Germinal center (tissue), 1 donor: ENCODE data around the gene ZNF219.
A peak's percentile ranks its signal among the peaks of the same experiment; 100 is the strongest.

ENCODE experiments used
- DNase-seq: peaks from one replicate; pipeline ENCODE4 v3.0.0; 2012; ENCODE audit warnings: mixed read lengths, low spot score

Gene ZNF219

DNA sequence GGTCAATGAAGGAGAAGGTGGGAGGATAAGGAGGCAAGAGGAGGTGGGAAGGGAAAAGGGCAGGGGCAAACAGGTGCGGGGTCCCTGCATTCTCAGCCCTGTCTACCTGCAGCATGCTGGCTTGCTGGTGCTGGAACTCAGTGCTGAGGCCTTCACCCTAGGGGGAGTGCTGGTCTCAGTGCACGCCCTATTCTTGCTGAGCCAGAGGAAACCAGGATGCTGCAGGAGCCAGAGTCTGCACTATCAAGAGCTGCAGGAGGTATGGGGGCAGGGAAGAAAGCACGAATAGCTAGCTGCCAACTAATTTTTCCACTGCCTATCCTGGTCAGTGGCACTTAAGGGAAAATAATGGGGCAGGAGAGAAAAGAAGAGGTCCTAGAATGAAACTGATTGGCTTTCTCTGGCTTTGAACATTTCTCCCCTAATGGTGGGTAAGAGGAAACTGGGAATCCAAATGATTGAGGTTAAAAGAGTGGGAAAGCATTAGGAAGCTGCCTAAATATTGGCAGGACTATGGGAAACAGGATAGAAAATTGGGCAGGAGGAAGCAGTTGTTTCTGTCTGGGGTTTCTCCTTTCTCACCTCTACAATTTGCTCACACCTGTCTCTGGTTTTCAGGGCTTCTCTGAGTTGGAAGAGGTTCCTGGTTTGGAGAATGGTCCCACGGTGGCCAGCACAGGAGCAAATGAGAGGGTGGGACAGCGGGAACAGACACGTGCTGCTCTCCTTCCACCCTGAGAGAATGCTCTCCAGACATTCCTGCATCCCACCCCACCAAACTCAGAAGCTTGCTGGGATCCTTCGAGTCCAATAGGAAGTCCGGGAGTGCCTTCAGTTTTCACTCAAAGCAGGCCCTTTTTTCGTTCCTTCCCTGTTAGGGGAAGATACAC is 4.3 kb upstream of the ZNF219 start:
- DNase-seq = peak; percentile 2

- DNase-seq = no peak
Measured at GRCh38 chr14:21101802-21102413, 3.5 kb upstream of the ZNF219 start.

- no peak for DNase-seq
Measured at GRCh38 chr14:21100931-21101330, 2.5 kb upstream of the ZNF219 start, which contains the start of gene TMEM253. TMEM253 (plus strand) TSS chr14:21101066; CDS start chr14:21101344, 278 bp downstream.

GRCh38 chr14:21099596-21099985 is 1.1 kb upstream of the ZNF219 start:
- no peak for DNase-seq

GRCh38 chr14:21098892-21099595 is 589 bp upstream of the ZNF219 start:
- no peak for DNase-seq

GRCh38 chr14:21097636-21098075 is 799 bp downstream of the ZNF219 start:
- no peak for DNase-seq

DNA sequence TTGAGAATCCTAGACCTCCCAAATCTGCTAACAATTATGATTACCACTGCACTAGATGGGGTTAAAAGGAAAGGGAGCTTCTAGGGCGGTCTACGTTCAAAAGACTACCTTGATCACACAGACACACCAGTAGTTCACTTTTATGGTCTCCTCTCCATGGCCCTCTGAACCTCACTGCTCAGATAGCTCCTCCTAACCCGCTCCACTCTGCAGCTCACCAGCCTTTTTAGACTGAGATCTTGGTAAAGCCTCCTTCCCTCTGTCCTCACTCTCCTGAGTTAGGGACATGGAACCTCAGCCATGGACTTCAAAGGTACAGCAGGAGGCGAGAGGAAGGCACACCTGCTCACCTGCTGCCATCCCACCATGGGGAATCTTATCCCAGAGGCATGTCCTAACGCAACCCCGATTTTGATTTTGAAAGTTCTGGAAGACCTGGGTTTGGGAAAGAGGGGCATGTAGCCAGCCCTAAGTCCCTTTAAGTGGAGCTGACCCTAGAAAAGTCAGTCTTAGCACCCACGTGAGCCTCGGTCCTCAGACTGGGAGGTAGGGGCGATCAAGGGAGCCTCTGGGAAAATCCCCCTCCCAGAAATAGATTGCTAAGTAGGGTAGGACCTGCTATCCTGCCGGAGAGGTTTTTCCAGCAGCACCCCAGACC is 1.3 kb downstream of the ZNF219 start:
- DNase-seq = no peak

DNA sequence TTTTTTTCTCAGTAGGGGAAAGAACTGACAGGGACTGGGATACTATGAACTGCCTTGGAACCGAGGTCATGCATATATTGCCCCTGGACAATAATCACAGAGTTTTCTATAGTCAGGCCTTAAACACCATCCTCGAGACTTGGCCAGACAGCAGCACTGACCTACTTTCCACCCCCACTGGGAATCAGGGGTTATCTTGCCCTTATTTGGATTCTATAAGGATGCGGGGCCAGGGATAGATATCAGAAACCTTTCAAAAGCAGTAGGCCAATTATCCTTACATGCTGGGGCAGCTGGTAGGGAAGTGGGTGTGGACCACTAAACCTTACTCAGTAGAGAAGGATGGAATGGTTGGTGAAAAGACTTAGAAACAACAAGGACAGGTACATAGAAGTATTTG is 2.0 kb downstream of the ZNF219 start:
- DNase-seq = no peak

DNA sequence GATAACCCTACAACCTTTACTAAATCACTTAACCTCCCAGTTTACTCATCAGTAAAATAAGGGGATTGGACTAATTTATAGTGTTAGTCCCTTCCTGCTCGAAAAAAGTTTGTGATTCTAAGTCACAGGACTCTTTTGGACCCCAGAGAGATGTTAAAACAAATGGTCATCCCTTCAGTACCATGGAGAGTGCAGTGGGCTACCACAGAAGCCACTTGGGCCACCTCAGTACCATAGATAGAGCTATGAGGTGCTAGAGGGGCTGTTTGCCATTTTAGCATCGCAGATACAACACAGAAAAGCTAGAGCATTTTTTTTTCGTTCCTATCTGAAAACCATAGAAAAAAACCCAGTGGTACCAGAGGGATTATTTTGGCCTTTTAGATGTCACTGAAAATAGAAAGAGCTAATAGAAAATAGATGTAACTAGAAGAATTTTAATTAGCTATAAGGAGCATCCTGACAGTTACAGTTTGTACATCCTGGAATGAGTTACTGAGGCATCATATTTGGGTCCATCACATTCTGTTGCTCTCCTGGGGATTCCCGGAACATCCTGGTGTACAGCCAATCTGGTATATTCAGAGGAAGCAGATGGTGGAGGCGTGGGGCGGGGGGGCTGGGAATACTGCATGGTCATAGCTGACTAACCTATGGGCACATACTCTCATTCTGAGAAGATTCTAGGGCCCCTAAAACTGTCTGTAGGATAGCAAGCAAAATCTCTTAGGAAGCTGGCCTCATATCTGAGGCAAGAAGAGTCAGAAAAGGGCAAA is 2.8 kb downstream of the ZNF219 start:
- DNase-seq = no peak

DNA sequence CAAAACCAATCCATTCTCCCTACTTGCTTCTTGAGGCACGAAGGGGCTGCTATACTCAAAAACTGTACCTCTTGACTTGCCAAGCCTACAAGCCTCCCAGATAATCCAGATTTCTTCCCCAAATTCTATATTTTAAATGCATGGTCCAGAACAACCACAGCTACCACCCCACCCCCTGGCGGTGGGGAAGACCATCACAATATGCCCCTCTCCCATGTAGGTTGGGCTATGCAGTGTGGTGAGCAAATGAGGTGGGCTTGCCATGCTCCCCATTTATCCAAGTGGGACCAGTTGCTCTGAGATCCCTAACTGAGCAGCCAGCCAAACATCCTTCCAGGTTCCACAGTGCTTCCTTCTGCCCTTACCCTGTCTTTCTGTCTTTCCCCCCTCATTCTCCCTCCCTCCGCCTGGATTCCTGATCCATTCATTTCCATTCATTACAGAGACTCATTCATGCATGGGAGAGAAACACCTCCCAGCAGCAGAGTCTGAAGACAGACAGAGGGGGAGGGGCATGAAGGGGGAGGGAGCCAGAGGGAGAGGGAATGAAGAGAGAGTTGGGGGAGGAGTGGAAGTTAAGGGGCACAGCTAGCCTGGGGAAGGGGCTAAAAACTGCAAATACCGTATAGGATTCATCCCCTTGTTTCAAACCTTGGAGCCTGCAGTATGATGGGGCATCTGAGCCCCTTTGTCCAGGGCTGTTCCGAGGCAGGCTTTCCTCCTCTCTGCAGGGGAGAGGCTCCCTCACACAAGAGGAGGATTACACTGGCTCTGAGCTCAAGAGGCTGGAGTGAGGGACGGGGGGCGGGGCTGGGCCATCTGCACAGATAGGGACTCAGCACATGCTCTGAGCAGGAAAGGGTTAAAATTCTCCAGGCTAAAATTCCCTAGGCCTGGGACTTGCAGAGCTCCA is 4.4 kb downstream of the ZNF219 start:
- no peak for DNase-seq

- DNase-seq = no peak
Measured at GRCh38 chr14:21093018-21093417, 5.4 kb downstream of the ZNF219 start.

DNA sequence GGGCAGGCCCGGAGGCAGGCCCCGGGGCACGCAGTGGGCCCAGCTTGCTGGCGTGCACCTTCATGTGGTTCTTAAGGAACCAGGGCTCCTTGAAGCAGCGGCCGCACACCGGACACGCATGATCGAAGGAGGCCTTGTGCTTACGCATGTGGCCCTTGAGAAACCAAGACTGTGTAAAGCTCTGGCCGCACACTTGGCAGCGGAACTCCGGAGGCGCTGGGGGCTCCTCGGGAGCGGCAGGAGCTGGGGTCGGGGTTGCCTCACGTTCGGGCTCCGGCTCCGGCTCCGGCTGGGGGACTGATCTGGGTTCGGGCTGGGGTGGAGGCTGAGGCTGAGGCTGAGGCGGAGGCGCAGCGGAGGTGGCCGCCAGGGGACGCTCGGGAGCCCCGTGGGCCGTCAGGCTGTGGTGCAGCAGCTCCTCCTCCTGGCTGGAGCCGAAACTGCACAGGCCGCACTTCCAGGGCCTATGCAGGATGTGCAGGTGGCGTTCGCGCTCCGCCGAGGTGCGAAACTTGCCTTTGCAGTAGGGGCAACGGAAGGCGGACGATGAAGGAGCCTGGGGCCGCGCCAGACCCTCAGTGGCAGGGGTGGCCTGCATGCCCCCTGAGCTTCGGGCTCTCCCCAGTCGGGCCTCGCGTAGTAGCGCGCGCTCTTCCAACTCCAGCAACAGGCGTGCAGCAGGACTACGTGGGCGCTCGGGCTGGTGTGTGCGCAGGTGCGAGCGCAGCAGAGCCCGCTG is 6.0 kb downstream of the ZNF219 start:
- peak; percentile 91 for DNase-seq

GRCh38 chr14:21091821-21092272 is 6.6 kb downstream of the ZNF219 start:
- DNase-seq = no peak

- DNase-seq = no peak
Measured at GRCh38 chr14:21090940-21091663, 7.4 kb downstream of the ZNF219 start.

GRCh38 chr14:21090194-21090939 is 8.1 kb downstream of the ZNF219 start:
- no peak for DNase-seq

DNA sequence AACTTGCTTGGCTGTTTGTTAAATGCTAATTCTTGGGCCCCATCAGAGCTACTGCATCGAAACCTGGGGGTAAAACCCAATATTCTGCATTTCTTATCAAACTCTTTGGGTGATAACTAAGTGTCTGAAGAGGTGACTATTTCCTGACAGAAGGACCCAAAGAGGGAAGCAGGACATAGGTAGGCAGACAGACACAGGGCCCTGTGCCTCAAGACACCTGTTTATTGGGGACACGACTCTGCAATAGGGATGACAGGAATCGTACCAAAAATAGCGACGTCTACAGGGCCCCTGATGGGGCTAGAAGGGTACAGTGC is 8.6 kb downstream of the ZNF219 start:
- DNase-seq = no peak

GRCh38 chr14:21089271-21089670 is 9.2 kb downstream of the ZNF219 start:
- no peak for DNase-seq

DNA sequence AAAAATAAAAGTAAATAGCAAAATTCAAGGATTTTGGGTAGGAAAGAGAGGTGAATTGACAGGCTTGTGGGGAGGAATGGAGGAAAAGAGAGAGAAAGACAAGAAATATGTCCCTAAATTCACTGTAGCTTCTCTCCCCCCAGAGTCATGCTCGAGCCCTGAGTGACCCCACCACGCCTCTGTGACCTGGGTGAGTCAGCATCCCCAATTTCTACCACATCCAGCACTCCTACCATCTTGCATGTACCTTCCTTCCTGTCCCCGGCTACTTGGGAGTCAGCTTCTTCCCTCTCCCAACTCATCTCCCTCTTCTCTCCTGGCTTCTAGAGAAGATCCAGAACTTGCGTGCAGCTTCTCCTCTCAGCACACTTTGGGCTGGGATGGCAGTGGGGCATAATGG is 9.8 kb downstream of the ZNF219 start:
- no peak for DNase-seq
